Thoracic aorta (tissue), 2 donors: ENCODE data around the gene WDFY4. TPM values are rescaled to one million over a fixed set of nuclear protein-coding genes. Genes with fewer than 3 reads are reported as not detected.

ENCODE experiments used
- ATAC-seq: fragments of 150-250 bp; one replicate; pipeline ENCODE4 v1.8.0; 2017; ENCODE audit warnings: low read depth; ENCODE audit not compliant: insufficient number of reproducible peaks, low FRiP score
- DNase-seq: peaks from one replicate; pipeline ENCODE4 v3.0.0-alpha.2; 2020; ENCODE audit warnings: low spot score
- H3K27ac ChIP-seq, 2 donors: fragments of 200-600 bp; sonication (generic); 1 replicate in 1 of 2; 2 replicates in 1 of 2; pipeline ENCODE4 v1.5.1; 2016; ENCODE audit warnings: mild to moderate bottlenecking in 2 of 2, moderate library complexity in 2 of 2
- H3K27me3 ChIP-seq: fragments of 200-600 bp; sonication (generic); replicated peaks from 2 replicates; pipeline ENCODE4 v1.6.0; 2016; ENCODE audit warnings: mild to moderate bottlenecking; ENCODE audit not compliant: insufficient read depth
- H3K36me3 ChIP-seq: fragments of 200-600 bp; sonication (generic); one replicate; pipeline ENCODE4 v1.5.1; 2016
- H3K4me1 ChIP-seq, 2 donors: fragments of 200-600 bp; sonication (generic); 1 replicate in 1 of 2; 2 replicates in 1 of 2; pipeline versions ENCODE4 v1.5.1 to v1.6.0; 2016; ENCODE audit warnings: low read depth in 2 of 2, mild to moderate bottlenecking in 1 of 2; ENCODE audit not compliant: control insufficient read depth in 1 of 2
- H3K4me3 ChIP-seq: fragments of 200-600 bp; sonication (generic); 2 replicates; pipeline ENCODE4 v1.5.1; 2016; ENCODE audit warnings: mild to moderate bottlenecking
- H3K9me3 ChIP-seq: fragments of 200-600 bp; sonication (generic); 2 replicates; pipeline ENCODE4 v1.5.1; 2016
- total RNA-seq, 2 donors: library from RNA; depleted of rRNA; stranded (reverse); fragments of >200 nt; gene quantifications; one replicate each; pipeline versions ENCODE4 v1.1.0 to v1.2.3, GENCODE V29; 2016
- TF ChIP-seq, protein P1 (sequence below): fragments of 200-600 bp; sonication (generic); IDR thresholded peaks from one replicate; pipeline ENCODE4 v1.5.1; 2019; ENCODE audit warnings: antibody characterized with exemption

WDFY4 gene
- total RNA-seq, 2 donors from 2014 or later = 10.0 to 14.9 TPM

DNA sequence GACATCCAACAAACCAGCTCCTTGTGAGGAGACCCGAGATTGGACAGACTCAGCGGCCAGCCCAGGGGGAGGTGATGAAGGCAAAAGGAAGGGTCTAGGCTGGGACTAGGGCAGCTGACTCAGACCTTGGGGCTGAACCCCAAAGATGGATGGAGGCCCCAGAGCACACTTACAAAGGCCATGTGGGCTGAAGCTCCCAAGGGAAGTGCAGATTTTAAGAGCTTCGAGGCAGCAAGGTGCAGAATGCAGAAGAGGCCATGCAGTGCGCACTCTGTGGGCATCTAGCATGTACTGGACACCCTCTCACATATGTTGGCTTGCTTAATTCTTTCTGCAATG is 11.8 kb downstream of the WDFY4 start:
- TF ChIP-seq, protein P1, sequence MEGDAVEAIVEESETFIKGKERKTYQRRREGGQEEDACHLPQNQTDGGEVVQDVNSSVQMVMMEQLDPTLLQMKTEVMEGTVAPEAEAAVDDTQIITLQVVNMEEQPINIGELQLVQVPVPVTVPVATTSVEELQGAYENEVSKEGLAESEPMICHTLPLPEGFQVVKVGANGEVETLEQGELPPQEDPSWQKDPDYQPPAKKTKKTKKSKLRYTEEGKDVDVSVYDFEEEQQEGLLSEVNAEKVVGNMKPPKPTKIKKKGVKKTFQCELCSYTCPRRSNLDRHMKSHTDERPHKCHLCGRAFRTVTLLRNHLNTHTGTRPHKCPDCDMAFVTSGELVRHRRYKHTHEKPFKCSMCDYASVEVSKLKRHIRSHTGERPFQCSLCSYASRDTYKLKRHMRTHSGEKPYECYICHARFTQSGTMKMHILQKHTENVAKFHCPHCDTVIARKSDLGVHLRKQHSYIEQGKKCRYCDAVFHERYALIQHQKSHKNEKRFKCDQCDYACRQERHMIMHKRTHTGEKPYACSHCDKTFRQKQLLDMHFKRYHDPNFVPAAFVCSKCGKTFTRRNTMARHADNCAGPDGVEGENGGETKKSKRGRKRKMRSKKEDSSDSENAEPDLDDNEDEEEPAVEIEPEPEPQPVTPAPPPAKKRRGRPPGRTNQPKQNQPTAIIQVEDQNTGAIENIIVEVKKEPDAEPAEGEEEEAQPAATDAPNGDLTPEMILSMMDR = no peak
- Histone ChIP-seq H3K27me3 (no peaks in the 10 kb centered on the region), H3K36me3 (no peaks in the 10 kb centered on the region), H3K4me1 (no peaks in the 10 kb centered on the region), H3K9me3 (no peaks in the 10 kb centered on the region), H3K4me3 (no peak overlapping the region), H3K27ac (no peak overlapping the region)
- no peak for DNase-seq
- no peak for ATAC-seq

DNA sequence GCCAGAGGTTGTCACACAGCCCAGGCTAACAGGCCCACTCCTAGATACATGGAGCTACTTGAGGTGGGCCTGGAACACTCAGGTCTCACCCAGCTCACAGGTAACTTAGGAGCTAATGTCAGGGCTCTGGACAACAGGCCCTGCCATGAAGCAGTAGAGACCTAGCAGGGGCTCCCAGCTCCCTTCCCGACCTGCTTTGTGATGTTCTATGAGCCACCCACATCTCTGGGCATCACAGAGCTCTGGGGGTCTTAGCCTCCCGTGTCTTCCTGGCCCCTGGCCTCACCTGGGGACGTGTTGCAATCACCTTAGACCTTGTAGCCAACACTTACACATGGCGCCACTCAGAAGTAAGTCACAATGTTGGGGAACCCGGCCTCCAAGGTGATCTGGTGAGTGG is 12.4 kb downstream of the WDFY4 start:
- Histone ChIP-seq H3K27me3 (no peaks in the 10 kb centered on the region), H3K27ac (no peak overlapping the region), H3K9me3 (no peaks in the 10 kb centered on the region), H3K4me3 (no peak overlapping the region), H3K4me1 (no peaks in the 10 kb centered on the region), H3K36me3 (no peaks in the 10 kb centered on the region)
- no peak for DNase-seq
- no peak for ATAC-seq
- TF ChIP-seq, protein P1 = no peak

DNA sequence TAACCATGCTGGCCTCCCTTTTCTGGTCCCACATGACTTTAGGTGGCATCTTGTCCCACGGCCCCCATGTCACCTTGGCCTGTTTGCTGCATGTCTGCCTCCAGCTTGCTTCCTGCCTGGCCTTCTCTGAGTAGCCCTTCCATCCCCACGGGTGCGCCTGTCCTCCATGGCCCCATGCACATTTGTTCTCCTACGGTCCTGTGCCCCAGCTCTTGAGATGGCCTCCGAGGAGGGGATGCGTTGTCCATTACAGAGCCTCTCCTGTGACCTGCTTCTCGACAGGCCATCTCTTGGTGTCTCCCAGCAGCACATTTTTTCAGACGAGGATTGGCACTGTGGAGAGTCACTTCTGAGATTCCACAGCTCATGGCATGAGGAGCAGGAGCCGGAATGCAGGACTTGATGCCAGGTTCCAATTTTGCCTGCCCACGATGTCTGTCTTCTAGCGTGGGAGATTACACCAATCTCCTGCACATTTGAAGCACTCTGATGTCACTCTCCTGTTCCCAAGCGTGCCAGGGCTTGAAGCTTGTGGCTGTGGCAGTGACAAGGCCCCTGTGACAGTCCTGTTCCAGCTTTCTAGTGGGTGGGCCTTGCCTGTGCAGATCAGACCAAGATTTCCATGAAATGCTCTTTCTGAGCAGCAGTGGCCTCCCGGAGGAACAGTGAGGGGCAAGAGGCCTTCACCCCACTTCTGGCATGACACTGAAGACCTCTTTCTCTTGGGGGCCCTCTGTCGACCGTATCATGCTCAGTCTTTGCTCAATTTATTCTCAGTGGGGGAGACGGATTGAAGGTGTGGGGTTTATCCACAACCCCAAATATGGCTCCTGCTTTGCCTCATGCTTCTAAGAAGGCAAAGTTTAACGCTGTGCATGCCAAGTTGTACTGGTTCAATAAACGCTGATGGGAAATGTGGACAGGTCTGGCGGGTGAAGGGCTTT is 13.4 kb downstream of the WDFY4 start:
- no peak for ATAC-seq
- Histone ChIP-seq H3K27ac (no peak overlapping the region), H3K27me3 (no peaks in the 10 kb centered on the region), H3K4me1 (no peaks in the 10 kb centered on the region), H3K9me3 (no peaks in the 10 kb centered on the region), H3K36me3 (no peaks in the 10 kb centered on the region), H3K4me3 (no peak overlapping the region)
- no peak for DNase-seq
- TF ChIP-seq, protein P1 = no peak

DNA sequence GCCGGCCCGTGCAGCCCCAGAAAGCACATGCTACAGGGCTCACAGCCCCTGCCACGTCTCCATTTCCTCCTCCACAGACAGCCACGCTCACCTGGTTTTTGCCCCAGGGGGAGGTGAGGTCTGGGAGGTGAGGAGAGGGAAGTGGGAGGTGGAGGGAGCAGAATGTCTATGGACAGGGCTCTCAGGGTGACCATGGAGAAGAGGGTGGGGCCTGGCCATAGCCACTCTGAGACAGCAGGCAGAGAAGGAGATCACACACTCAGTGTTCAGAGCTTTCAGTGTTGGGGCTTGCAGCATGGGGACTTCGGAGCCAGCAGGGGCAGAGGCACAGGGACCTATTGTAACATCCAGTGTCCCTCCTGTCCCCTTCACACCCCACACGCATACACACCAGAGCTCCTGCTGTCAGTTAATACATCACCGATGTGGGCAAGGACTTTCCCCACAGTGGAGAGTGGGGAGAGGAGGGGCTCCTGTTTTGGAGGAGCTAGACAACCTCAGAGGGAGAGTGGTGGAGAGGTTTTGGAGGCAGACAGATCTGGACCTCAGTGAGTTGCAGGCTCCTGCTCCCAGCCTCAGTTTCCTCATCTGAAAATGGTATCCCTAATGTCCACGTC is 14.4 kb downstream of the WDFY4 start:
- TF ChIP-seq, protein P1 = no peak
- H3K36me3 ChIP-seq = no peaks in the 10 kb centered on the region
- H3K27me3 ChIP-seq = no peaks in the 10 kb centered on the region
- no peak for ATAC-seq
- no peak overlapping the region for H3K27ac ChIP-seq
- DNase-seq = no peak
- H3K4me1 ChIP-seq = no peaks in the 10 kb centered on the region
- H3K9me3 ChIP-seq = no peaks in the 10 kb centered on the region
- H3K4me3 ChIP-seq = no peak overlapping the region

DNA sequence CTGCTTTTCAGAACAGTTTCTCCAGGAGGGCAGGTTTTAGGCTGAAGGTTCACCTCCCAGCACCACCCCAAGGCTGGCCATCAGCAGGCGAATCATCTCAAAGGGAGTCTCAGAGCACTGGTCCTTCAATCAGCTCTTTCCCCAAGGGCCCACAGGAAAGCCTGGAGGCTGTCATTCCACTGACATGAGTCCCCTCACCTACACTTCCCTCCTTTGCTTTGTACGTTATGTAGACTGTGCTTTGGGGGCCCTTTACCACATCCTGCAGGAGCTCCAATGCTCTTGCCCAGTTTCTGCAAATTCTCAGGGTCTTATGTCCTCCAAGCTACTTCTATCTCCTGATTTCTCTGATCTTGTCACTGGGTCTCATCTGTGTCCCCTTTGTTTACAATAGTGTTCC is 15.4 kb downstream of the WDFY4 start:
- Histone ChIP-seq H3K9me3 (no peaks in the 10 kb centered on the region), H3K27ac (no peak overlapping the region), H3K4me1 (no peaks in the 10 kb centered on the region), H3K27me3 (no peaks in the 10 kb centered on the region), H3K36me3 (no peaks in the 10 kb centered on the region), H3K4me3 (no peak overlapping the region)
- DNase-seq = no peak
- no peak for ATAC-seq
- TF ChIP-seq, protein P1 = no peak
